Endothelial cell of umbilical vein (primary cell): ENCODE measurements around the gene SOHLH2. TPM values are rescaled to one million over a fixed set of nuclear protein-coding genes. Genes with fewer than 3 reads are reported as not detected.

ENCODE experiments used
- BruUV-seq: library from RNA; stranded (reverse); fragments of 400-500 nt; replicated peaks from 2 replicates; lab custom pipeline; 2021; lab: Mats Ljungman, UMichigan
- CTCF ChIA-PET: fragments of 300-600, 350-600 bp; sonication (Branson Sonifier 250); formaldehyde crosslinking; loops from one replicate; lab custom pipeline; 2021; ENCODE audit warnings: antibody characterized with exemption, inconsistent platforms; lab: Charles Lee
- POLR2A ChIA-PET: fragments of 300-600, 350-600 bp; sonication (Branson Sonifier 250); formaldehyde crosslinking; loops from one replicate; lab custom pipeline; 2021; ENCODE audit warnings: antibody characterized with exemption, inconsistent platforms; lab: Charles Lee
- DNase-seq: peaks from one replicate; pipeline ENCODE4 v3.0.0-alpha.2; 2011; ENCODE audit warnings: low read depth, low spot score
- FAIRE-seq: peaks from 2 replicates; lab custom pipeline; 2011; peaks lifted over from hg19 to GRCh38; lab: Jason Lieb, UNC
- H2AFZ ChIP-seq: 2 replicates; pipeline ENCODE4 v1.6.0; 2012; ENCODE audit warnings: low read depth, low read length, control low read depth, inconsistent platforms
- H3K27ac ChIP-seq: 2 replicates; pipeline ENCODE4 v1.5.1; 2011; ENCODE audit warnings: low read depth, mild to moderate bottlenecking, control low read depth, low read length, moderate library complexity; ENCODE audit not compliant: insufficient read depth
- H3K27me3 ChIP-seq, 2 experiments: 2 replicates each; pipeline versions ENCODE4 v1.6.0 to v1.6.1; 2011; ENCODE audit warnings: low read length in 2 of 2, mixed read lengths in 1 of 2; ENCODE audit not compliant: control insufficient read depth in 2 of 2, insufficient read depth in 2 of 2
- H3K36me3 ChIP-seq, 2 experiments: 2 replicates in 1 of 2; 3 replicates in 1 of 2; pipeline ENCODE4 v1.5.1; 2011; ENCODE audit warnings: low read length in 2 of 2, mild to moderate bottlenecking in 1 of 2, moderate library complexity in 1 of 2; ENCODE audit not compliant: control insufficient read depth in 2 of 2, insufficient read depth in 2 of 2; ENCODE audit errors: extremely low read depth in 1 of 2
- H3K4me1 ChIP-seq: 3 replicates; pipeline ENCODE4 v1.5.1; 2011; ENCODE audit warnings: mild to moderate bottlenecking, low read length; ENCODE audit not compliant: control insufficient read depth, insufficient read depth; ENCODE audit errors: extremely low read depth
- H3K4me2 ChIP-seq: 2 replicates; pipeline ENCODE4 v1.6.1; 2011; ENCODE audit warnings: low read length, control low read depth, mixed read lengths; ENCODE audit not compliant: insufficient read depth
- H3K4me3 ChIP-seq, 3 experiments: fragments of 200-600 bp in 1 of 3; sonication (generic), shearing (Covaris generic) in 1 of 3; replicated peaks in 1 of 3; 2 replicates each; pipeline ENCODE4 v1.5.1; 2011 to 2016; ENCODE audit warnings: control low read depth in 3 of 3, low read length in 3 of 3, mild to moderate bottlenecking in 2 of 3, inconsistent platforms in 1 of 3, low read depth in 1 of 3, moderate library complexity in 1 of 3; ENCODE audit not compliant: insufficient read depth in 1 of 3
- H3K79me2 ChIP-seq: 2 replicates; pipeline ENCODE4 v1.6.0; 2012; ENCODE audit warnings: low read length, inconsistent platforms; ENCODE audit not compliant: control insufficient read depth, insufficient read depth
- H3K9ac ChIP-seq: replicated peaks from 2 replicates; pipeline ENCODE3; 2011; ENCODE audit warnings: low read length, control low read depth; ENCODE audit not compliant: insufficient read depth; ENCODE audit errors: extremely low read depth
- H3K9me1 ChIP-seq: replicated peaks from 3 replicates; pipeline ENCODE4 v1.6.0; 2011; ENCODE audit warnings: mild to moderate bottlenecking, low read length; ENCODE audit not compliant: control insufficient read depth, insufficient read depth; ENCODE audit errors: extremely low read depth
- H3K9me3 ChIP-seq: replicated peaks from 2 replicates; pipeline ENCODE4 v1.5.1; 2012; ENCODE audit warnings: low read length, inconsistent platforms; ENCODE audit not compliant: control insufficient read depth, insufficient read depth
- H4K20me1 ChIP-seq: replicated peaks from 2 replicates; pipeline ENCODE3; 2011; ENCODE audit warnings: mild to moderate bottlenecking, low read length; ENCODE audit not compliant: control insufficient read depth, insufficient read depth; ENCODE audit errors: extremely low read depth
- EZH2 ChIP-seq: IDR thresholded peaks from 2 replicates; pipeline ENCODE4 v1.6.1; 2012; ENCODE audit warnings: borderline replicate concordance, low read depth, mild to moderate bottlenecking, moderate library complexity, low read length, inconsistent platforms; ENCODE audit not compliant: severe bottlenecking
- FOS ChIP-seq: IDR thresholded peaks from 2 replicates; pipeline ENCODE4 v1.6.1; 2011; ENCODE audit warnings: mild to moderate bottlenecking, low read length, moderate library complexity, borderline replicate concordance; ENCODE audit not compliant: insufficient read depth
- GATA2 ChIP-seq: IDR thresholded peaks from 2 replicates; pipeline ENCODE4 v1.7.0; 2011; ENCODE audit warnings: low read depth, mild to moderate bottlenecking, moderate library complexity, mixed read lengths, low read length; ENCODE audit not compliant: insufficient read length, insufficient read depth
- JUN ChIP-seq: IDR thresholded peaks from 2 replicates; pipeline ENCODE4 v1.6.1; 2011; ENCODE audit warnings: borderline replicate concordance, low read depth; ENCODE audit not compliant: insufficient read length, insufficient read depth
- MAX ChIP-seq: IDR thresholded peaks from 2 replicates; pipeline ENCODE4 v1.6.1; 2011; ENCODE audit not compliant: insufficient read depth, insufficient read length
- MYC ChIP-seq: IDR thresholded peaks from one replicate; pipeline ENCODE4 v1.6.1; 2011; ENCODE audit warnings: mild to moderate bottlenecking, low read depth, low read length
- POLR2A ChIP-seq: IDR thresholded peaks from 2 replicates; pipeline ENCODE4 v1.6.1; 2012; ENCODE audit warnings: low read depth, mild to moderate bottlenecking, control low read depth, low read length
- dilution Hi-C: fragments of 300-500 bp; cut with MboI; formaldehyde crosslinking; loops from one replicate; pipeline ENCODE4 v1.15.0; 2019; ENCODE audit warnings: low sequenced_read_pairs; ENCODE audit not compliant: extremely low pct_ligation_motif_present
- intact Hi-C: fragments of 100-400 bp; cut with micrococcal nuclease; formaldehyde crosslinking; loops from one replicate; pipeline ENCODE4 v1.10.0; 2022
- polyA plus RNA-seq, 4 experiments: library from polyadenylated mRNA; depleted of rRNA in 3 of 4; stranded (reverse) in 3 of 4; unstranded in 1 of 4; fragments of >200 nt; gene quantifications; 2 replicates each; pipeline versions ENCODE4 v1.2.1 to v1.2.3, GENCODE V29; 2011 to 2012; ENCODE audit warnings: missing spikeins in 1 of 4
- total RNA-seq: library from RNA; stranded (reverse); gene quantifications from 2 replicates; pipeline ENCODE4 v1.2.3, GENCODE V29; 2021
- TF ChIP-seq, protein P1 (sequence below), 2 donors: IDR thresholded peaks; 1 replicate in 1 of 2; 2 replicates in 1 of 2; pipeline ENCODE4 v1.5.1; 2011; ENCODE audit warnings: low read length in 2 of 2, mild to moderate bottlenecking in 2 of 2, moderate library complexity in 2 of 2, control low read depth in 1 of 2, inconsistent platforms in 1 of 2, low read depth in 1 of 2; ENCODE audit not compliant: insufficient read depth in 1 of 2; ENCODE audit errors: extremely low read depth in 1 of 2

Gene SOHLH2
- total and polyA plus RNA-seq, 2 donors (not counting 3 experiments of a cell fraction or from before 2014, with no cell fraction given) = 0.11 to 0.55 TPM

DNA sequence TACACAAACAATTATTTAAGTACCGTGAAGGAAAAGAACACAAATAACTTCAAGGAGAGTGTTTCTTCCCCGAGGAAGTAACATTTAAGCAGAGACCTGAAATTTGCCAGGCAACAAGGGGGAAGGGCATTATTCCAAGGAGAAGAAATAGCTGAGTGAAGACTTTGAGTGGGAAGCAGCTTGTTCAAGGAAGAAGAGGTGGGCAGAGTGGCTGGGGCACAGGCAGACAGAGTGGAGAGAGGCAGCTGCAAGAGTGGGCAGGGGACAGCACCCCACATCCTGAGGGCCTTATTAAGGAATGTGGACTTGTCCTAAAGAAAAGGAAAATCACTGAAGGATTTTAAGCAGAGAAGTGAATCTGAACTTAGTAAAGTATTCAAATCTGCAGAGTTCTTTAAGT, 78.5 kb downstream of the SOHLH2 start:
- FAIRE-seq (no peak), DNase-seq (no peak)
- no peak overlapping the region for H3K27ac ChIP-seq
- H3K9me3 ChIP-seq = no peaks in the 10 kb centered on the region
- intact Hi-C loops = no loop called here
- H2AFZ ChIP-seq = no peak overlapping the region
- peaks cover 10 to 12% of the 10 kb centered on the region in 2 experiments for H3K27me3 ChIP-seq
- no peaks in the 10 kb centered on the region for H3K79me2 ChIP-seq
- no peak overlapping the region for H3K9ac ChIP-seq
- H4K20me1 ChIP-seq = no peaks in the 10 kb centered on the region
- no peak overlapping the region for H3K4me3 ChIP-seq
- peaks cover 6% of the 10 kb centered on the region for H3K4me1 ChIP-seq
- CTCF ChIA-PET = no interaction called here
- no peaks in the 10 kb centered on the region for H3K36me3 ChIP-seq
- POLR2A ChIA-PET = no interaction called here
- H3K9me1 ChIP-seq = peaks cover 2% of the 10 kb centered on the region
- no TSS peak for BruUV-seq
- dilution Hi-C loops = no loop called here
- H3K4me2 ChIP-seq = no peak overlapping the region
- TF ChIP-seq MAX (no peak), GATA2 (no peak), FOS (no peak), MYC (no peak), JUN (no peak), EZH2 (no peak), POLR2A (no peak)
- TF ChIP-seq, protein P1, sequence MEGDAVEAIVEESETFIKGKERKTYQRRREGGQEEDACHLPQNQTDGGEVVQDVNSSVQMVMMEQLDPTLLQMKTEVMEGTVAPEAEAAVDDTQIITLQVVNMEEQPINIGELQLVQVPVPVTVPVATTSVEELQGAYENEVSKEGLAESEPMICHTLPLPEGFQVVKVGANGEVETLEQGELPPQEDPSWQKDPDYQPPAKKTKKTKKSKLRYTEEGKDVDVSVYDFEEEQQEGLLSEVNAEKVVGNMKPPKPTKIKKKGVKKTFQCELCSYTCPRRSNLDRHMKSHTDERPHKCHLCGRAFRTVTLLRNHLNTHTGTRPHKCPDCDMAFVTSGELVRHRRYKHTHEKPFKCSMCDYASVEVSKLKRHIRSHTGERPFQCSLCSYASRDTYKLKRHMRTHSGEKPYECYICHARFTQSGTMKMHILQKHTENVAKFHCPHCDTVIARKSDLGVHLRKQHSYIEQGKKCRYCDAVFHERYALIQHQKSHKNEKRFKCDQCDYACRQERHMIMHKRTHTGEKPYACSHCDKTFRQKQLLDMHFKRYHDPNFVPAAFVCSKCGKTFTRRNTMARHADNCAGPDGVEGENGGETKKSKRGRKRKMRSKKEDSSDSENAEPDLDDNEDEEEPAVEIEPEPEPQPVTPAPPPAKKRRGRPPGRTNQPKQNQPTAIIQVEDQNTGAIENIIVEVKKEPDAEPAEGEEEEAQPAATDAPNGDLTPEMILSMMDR (IDR thresholded peaks at IDR 0.05; ENCODE audit: extremely low read depth in 1 of 2, insufficient read depth in 1 of 2, low read depth in 1 of 2, low read length in 2 of 2) = no peak
